ENCODE measurements around the gene REG3A. TPM values are rescaled to one million over a fixed set of nuclear protein-coding genes. Genes with fewer than 3 reads are reported as not detected.

The REG3A gene
- total and polyA plus RNA-seq, 2 of the 13 experiments (the other 11 are each of a cell fraction or from before 2014, with no cell fraction given): 0.13 TPM; not detected in 1

GRCh38 chr2:79114797-79115494 is 44.6 kb downstream of the REG3A start (continued):
- TF ChIP-seq, protein P1, sequence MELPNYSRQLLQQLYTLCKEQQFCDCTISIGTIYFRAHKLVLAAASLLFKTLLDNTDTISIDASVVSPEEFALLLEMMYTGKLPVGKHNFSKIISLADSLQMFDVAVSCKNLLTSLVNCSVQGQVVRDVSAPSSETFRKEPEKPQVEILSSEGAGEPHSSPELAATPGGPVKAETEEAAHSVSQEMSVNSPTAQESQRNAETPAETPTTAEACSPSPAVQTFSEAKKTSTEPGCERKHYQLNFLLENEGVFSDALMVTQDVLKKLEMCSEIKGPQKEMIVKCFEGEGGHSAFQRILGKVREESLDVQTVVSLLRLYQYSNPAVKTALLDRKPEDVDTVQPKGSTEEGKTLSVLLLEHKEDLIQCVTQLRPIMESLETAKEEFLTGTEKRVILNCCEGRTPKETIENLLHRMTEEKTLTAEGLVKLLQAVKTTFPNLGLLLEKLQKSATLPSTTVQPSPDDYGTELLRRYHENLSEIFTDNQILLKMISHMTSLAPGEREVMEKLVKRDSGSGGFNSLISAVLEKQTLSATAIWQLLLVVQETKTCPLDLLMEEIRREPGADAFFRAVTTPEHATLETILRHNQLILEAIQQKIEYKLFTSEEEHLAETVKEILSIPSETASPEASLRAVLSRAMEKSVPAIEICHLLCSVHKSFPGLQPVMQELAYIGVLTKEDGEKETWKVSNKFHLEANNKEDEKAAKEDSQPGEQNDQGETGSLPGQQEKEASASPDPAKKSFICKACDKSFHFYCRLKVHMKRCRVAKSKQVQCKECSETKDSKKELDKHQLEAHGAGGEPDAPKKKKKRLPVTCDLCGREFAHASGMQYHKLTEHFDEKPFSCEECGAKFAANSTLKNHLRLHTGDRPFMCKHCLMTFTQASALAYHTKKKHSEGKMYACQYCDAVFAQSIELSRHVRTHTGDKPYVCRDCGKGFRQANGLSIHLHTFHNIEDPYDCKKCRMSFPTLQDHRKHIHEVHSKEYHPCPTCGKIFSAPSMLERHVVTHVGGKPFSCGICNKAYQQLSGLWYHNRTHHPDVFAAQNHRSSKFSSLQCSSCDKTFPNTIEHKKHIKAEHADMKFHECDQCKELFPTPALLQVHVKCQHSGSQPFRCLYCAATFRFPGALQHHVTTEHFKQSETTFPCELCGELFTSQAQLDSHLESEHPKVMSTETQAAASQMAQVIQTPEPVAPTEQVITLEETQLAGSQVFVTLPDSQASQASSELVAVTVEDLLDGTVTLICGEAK (IDR thresholded peaks at IDR 0.05): no peak
- TF ChIP-seq, protein P1 (CRISPR knock-in tag; IDR thresholded peaks at IDR 0.05): no peak
- TF ChIP-seq ZSCAN21 (CRISPR knock-in tag; IDR thresholded peaks at IDR 0.05; ENCODE audit: borderline replicate concordance): no peak
- no peak for TF ChIP-seq ZNF550 (CRISPR knock-in tag; IDR thresholded peaks at IDR 0.05; ENCODE audit: borderline replicate concordance)
- no peak for TF ChIP-seq SP140L (CRISPR knock-in tag; IDR thresholded peaks at IDR 0.05; ENCODE audit: borderline replicate concordance)
- TF ChIP-seq RXRB (CRISPR knock-in tag; IDR thresholded peaks at IDR 0.05; ENCODE audit: borderline replicate concordance): no peak
- TF ChIP-seq TAF1 (CRISPR knock-in tag; IDR thresholded peaks at IDR 0.05): no peak
- TF ChIP-seq LCORL (IDR thresholded peaks at IDR 0.05): no peak
- no peak for TF ChIP-seq LCORL (CRISPR knock-in tag; IDR thresholded peaks at IDR 0.05)
- TF ChIP-seq ZBTB7A (CRISPR knock-in tag; IDR thresholded peaks at IDR 0.05): no peak
- no peak for TF ChIP-seq ZNF792 (CRISPR knock-in tag; IDR thresholded peaks at IDR 0.05)
- no peak for TF ChIP-seq SRSF4 (IDR thresholded peaks at IDR 0.05; ENCODE audit: low read depth, low read length, poor library complexity, severe bottlenecking)

Measured in HepG2 (cell line).